Vagina (tissue), 2 donors: ENCODE measurements around the gene H3-3A. TPM values are rescaled to one million over a fixed set of nuclear protein-coding genes. Genes with fewer than 3 reads are reported as not detected.
A peak's percentile ranks its signal among the peaks of the same experiment; 100 is the strongest.

ENCODE experiments used
- DNase-seq, 2 donors: peaks; one replicate each; pipeline ENCODE4 v3.0.0-alpha.2; 2017; ENCODE audit errors: extremely low spot score in 2 of 2
- H3K27ac ChIP-seq: fragments of 200-600 bp; sonication (generic); one replicate; pipeline ENCODE4 v1.5.1; 2019
- H3K27me3 ChIP-seq: fragments of 200-600 bp; sonication (generic); one replicate; pipeline ENCODE4 v1.5.1; 2019
- H3K36me3 ChIP-seq, 2 donors: fragments of 200-600 bp; sonication (generic); one replicate each; pipeline ENCODE4 v1.5.1; 2017 to 2019
- H3K4me1 ChIP-seq: fragments of 200-600 bp; sonication (generic); one replicate; pipeline ENCODE4 v1.5.1; 2019
- H3K4me3 ChIP-seq, 2 donors: fragments of 200-600 bp; sonication (generic); 1 replicate in 1 of 2; 2 replicates in 1 of 2; pipeline ENCODE4 v1.5.1; 2016 to 2019
- H3K9me3 ChIP-seq: fragments of 200-600 bp; sonication (generic); one replicate; pipeline ENCODE4 v1.5.1; 2019
- CTCF ChIP-seq, 3 experiments: fragments of 450-650 bp in 2 of 3; fragments of 200-600 bp in 1 of 3; sonication (generic) in 1 of 3; IDR thresholded peaks; one replicate each; pipeline ENCODE4 v1.5.1; 2017 to 2019; ENCODE audit warnings: antibody characterized with exemption in 3 of 3, mild to moderate bottlenecking in 2 of 3, moderate library complexity in 2 of 3
- POLR2A ChIP-seq, 2 donors: fragments of 450-650 bp; IDR thresholded peaks; one replicate each; pipeline ENCODE4 v1.6.1; 2017; ENCODE audit warnings: antibody characterized with exemption in 2 of 2, mild to moderate bottlenecking in 2 of 2, moderate library complexity in 2 of 2
- POLR2AphosphoS5 ChIP-seq, 2 donors: sonication (generic); formaldehyde crosslinking; IDR thresholded peaks; one replicate each; pipeline ENCODE4 v1.9.0; 2017; ENCODE audit warnings: antibody characterized with exemption in 2 of 2, mild to moderate bottlenecking in 2 of 2, low read depth in 1 of 2; ENCODE audit not compliant: insufficient read depth in 1 of 2
- intact Hi-C: fragments of 100-400 bp; cut with DNase I; formaldehyde crosslinking; loops from one replicate; pipeline ENCODE4 v1.15.1; 2023
- total RNA-seq: library from RNA; depleted of rRNA; stranded (reverse); fragments of >200 nt; gene quantifications from one replicate; pipeline ENCODE4 v1.2.3, GENCODE V29; 2016

Gene H3-3A
- total RNA-seq, 1 donor from 2014 or later = 263 TPM

DNA sequence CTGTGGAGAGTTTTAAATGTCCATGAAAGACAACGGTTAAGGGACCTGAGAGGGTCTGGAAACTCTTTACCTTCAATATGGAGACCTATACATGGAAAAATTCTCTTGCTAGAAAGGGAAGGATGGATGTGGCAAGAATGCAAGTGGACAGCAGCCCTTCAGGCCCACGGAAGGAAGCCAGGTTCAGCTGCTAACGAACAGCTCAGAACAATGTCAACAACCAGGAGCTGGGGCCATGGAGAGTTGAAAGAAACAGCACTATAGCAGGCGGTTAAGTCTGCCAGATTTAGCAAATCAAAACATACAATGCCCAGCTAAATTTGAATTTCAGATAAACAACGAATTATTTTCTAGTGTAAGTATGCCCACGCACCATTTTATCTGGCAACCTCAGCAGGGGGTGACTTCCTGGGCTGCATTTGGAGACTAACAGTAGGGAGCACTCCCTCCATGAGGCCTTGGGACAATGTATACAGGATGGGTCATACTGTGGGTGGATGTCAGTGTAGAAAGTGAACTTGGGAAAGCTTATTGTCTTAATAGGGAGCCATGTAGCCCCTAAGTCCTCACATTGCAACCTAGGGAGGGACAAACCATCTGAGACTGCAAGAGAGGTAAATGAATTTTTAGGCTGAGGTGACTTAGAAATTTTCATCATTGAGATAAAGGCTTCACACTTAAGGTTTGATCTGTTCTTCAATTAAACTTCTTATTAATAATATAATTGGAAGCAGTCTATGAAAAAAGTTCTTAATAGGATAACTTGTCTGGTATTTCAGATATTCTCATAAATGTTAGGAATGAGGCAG is 7.8 kb upstream of the H3-3A start:
- Histone ChIP-seq H3K4me3 (no peak overlapping the region), H3K27ac (no peak overlapping the region), H3K27me3 (no peaks in the 10 kb centered on the region), H3K4me1 (no peaks in the 10 kb centered on the region), H3K9me3 (no peaks in the 10 kb centered on the region), H3K36me3 (no peaks in the 10 kb centered on the region)
- TF ChIP-seq POLR2AphosphoS5 (IDR thresholded peaks at IDR 0.05; ENCODE audit: insufficient read depth in 1 of 2, low read depth in 1 of 2) = no peak
- TF ChIP-seq CTCF (IDR thresholded peaks at IDR 0.05) = no peak
- no peak for TF ChIP-seq POLR2A (IDR thresholded peaks at IDR 0.05)
- intact Hi-C loops = no loop called here
- DNase-seq = no peak

DNA sequence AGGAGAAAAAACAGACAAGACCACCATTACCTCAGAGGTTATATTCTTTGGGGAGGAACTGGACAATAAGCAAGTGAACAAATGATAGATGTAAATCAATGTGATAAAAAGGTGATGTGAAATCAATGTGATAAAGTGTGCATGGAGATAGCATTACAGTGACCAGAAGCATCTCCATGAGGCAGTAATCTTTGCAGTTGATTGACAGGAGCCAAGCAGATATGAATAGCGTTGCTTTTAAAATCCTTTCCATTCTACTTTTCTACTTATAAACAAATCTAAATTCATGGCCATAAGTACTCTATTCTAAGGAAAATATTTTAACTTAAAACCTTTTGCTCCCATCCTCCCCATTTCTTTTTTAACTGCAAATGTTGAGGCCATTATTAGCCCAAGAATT is 2.8 kb upstream of the H3-3A start:
- no peak for DNase-seq
- Histone ChIP-seq H3K9me3 (no peaks in the 10 kb centered on the region), H3K27ac (no peak overlapping the region), H3K36me3 (no peaks in the 10 kb centered on the region), H3K4me3 (no peak overlapping the region), H3K27me3 (no peaks in the 10 kb centered on the region), H3K4me1 (peaks cover 22% of the 10 kb centered on the region)
- intact Hi-C loops = loop anchor here (5.0 to 10.0 kb wide), 2 partner anchors 57 to 125 kb away; partner anchors contain the start of gene ACBD3
- TF ChIP-seq CTCF (IDR thresholded peaks at IDR 0.05) (no peak), POLR2AphosphoS5 (IDR thresholded peaks at IDR 0.05; ENCODE audit: insufficient read depth in 1 of 2, low read depth in 1 of 2) (no peak), POLR2A (IDR thresholded peaks at IDR 0.05) (no peak)

- no peak for DNase-seq
- Histone ChIP-seq H3K4me3 (no peak overlapping the region), H3K27ac (peak overlapping the region; percentile 100), H3K4me1 (peaks cover 29% of the 10 kb centered on the region), H3K27me3 (no peaks in the 10 kb centered on the region), H3K9me3 (no peaks in the 10 kb centered on the region), H3K36me3 (no peaks in the 10 kb centered on the region)
- intact Hi-C loops = loop anchor here (5.0 to 10.0 kb wide), 2 partner anchors 58 to 124 kb away; partner anchors contain the start of gene ACBD3
- TF ChIP-seq POLR2A (IDR thresholded peaks at IDR 0.05) (no peak), CTCF (IDR thresholded peaks at IDR 0.05) (no peak), POLR2AphosphoS5 (IDR thresholded peaks at IDR 0.05; ENCODE audit: insufficient read depth in 1 of 2, low read depth in 1 of 2) (no peak)
Observed at GRCh38 chr1:226060427-226060826, 2.1 kb upstream of the H3-3A start.

GRCh38 chr1:226061068-226061840 is 1.3 kb upstream of the H3-3A start:
- peaks cover 0 to 7% of the 10 kb centered on the region in 2 donors for H3K36me3 ChIP-seq
- peaks cover 37% of the 10 kb centered on the region for H3K4me1 ChIP-seq
- H3K4me3 ChIP-seq = peak overlapping the region; percentile 66 to 88
- H3K9me3 ChIP-seq = no peaks in the 10 kb centered on the region
- peak overlapping the region; percentile 100 for H3K27ac ChIP-seq
- no peaks in the 10 kb centered on the region for H3K27me3 ChIP-seq
- no peak for TF ChIP-seq POLR2A (IDR thresholded peaks at IDR 0.05)
- no peak for TF ChIP-seq CTCF (IDR thresholded peaks at IDR 0.05)
- TF ChIP-seq POLR2AphosphoS5 (IDR thresholded peaks at IDR 0.05; ENCODE audit: insufficient read depth in 1 of 2, low read depth in 1 of 2) = no peak
- intact Hi-C loops = loop anchor here (5.0 to 10.0 kb wide), 2 partner anchors 59 to 124 kb away; partner anchors contain the start of gene ACBD3
- DNase-seq = no peak
